Heart left ventricle (tissue), 16 donors: ENCODE results near the gene SEMA4D. TPM values are rescaled to one million over a fixed set of nuclear protein-coding genes. Genes with fewer than 3 reads are reported as not detected.

Experiments
- ATAC-seq, 4 donors: fragments of 200-7000 bp; cut with Tn5 transposase; one replicate each; pipeline ENCODE4 v1.9.1; 2020 to 2022; ENCODE audit warnings: moderate library complexity in 4 of 4, mild to moderate bottlenecking in 3 of 4, moderate number of reproducible peaks in 1 of 4
- DNase-seq, 5 donors: peaks; one replicate each; pipeline ENCODE4 v3.0.0-alpha.2; 2020
- H3K27ac ChIP-seq, 12 donors: fragments of 200-600 bp; sonication (generic) in 4 of 12; one replicate each; pipeline versions ENCODE4 v1.5.0 to v1.8.0; 2016 to 2022; ENCODE audit warnings: mild to moderate bottlenecking in 2 of 12
- H3K27me3 ChIP-seq, 9 donors: fragments of 200-600 bp; sonication (generic) in 2 of 9; one replicate each; pipeline versions ENCODE4 v1.5.1 to v1.8.0; 2016 to 2022; ENCODE audit warnings: mild to moderate bottlenecking in 3 of 9
- H3K36me3 ChIP-seq, 9 donors: fragments of 200-600 bp; sonication (generic) in 2 of 9; one replicate each; pipeline versions ENCODE4 v1.5.0 to v1.8.0; 2018 to 2022; ENCODE audit warnings: mild to moderate bottlenecking in 2 of 9
- H3K4me1 ChIP-seq, 12 donors: fragments of 200-600 bp; sonication (generic) in 4 of 12; one replicate each; pipeline versions ENCODE4 v1.5.0 to v1.8.0; 2016 to 2022; ENCODE audit warnings: mild to moderate bottlenecking in 3 of 12
- H3K4me3 ChIP-seq, 12 donors: fragments of 200-600 bp; sonication (generic) in 4 of 12; one replicate each; pipeline versions ENCODE4 v1.5.0 to v1.8.0; 2017 to 2022; ENCODE audit warnings: mild to moderate bottlenecking in 9 of 12, moderate library complexity in 4 of 12
- H3K9me3 ChIP-seq, 12 donors: fragments of 200-600 bp; sonication (generic) in 4 of 12; one replicate each; pipeline versions ENCODE4 v1.5.0 to v1.8.0; 2016 to 2022; ENCODE audit warnings: mild to moderate bottlenecking in 1 of 12
- POLR2A ChIP-seq, 2 donors: fragments of 450-650 bp; IDR thresholded peaks; one replicate each; pipeline ENCODE4 v1.6.1; 2017; ENCODE audit warnings: antibody characterized with exemption in 2 of 2, mild to moderate bottlenecking in 2 of 2, moderate library complexity in 2 of 2
- WGBS, 4 donors: extraction: QIAGEN DNeasy Blood & Tissue Kit in 2 of 4; methylation state at CpG; one replicate each; pipeline versions ENCODE4 v1.1.5 to v1.1.7; 2013 to 2018; 5-methylcytosine and 5-hydroxymethylcytosine counted together
- intact Hi-C, 10 donors: fragments of 100-400 bp; cut with DNase I; formaldehyde crosslinking; loops; one replicate each; pipeline versions ENCODE4 v1.11.1 to v1.14.2; 2022
- long read RNA-seq, 3 donors: library from polyadenylated mRNA; unstranded; transcript quantifications; one replicate each; pipeline ENCODE4 v2.0.0, GENCODE V29; 2020 to 2021
- polyA plus RNA-seq, 2 donors: library from polyadenylated mRNA; stranded (reverse); fragments of 200-250 nt; gene quantifications; one replicate each; pipeline ENCODE4 v1.2.3, GENCODE V29; 2013
- total RNA-seq, 9 donors: library from RNA; depleted of rRNA in 2 of 9; stranded (reverse); fragments of >200 nt in 2 of 9; fragmentation: NEBNext Ultra II Directional in 3 of 9; extraction: Animal tissue kit (Norgen Biotek cat#: 25700) in 3 of 9; gene quantifications; one replicate each; pipeline versions ENCODE4 v1.1.0 to v1.2.4, GENCODE V29; 2016 to 2023
- TF ChIP-seq, protein P1 (sequence below), 12 donors: fragments of 200-600 bp; sonication (generic) in 4 of 12; IDR thresholded peaks; one replicate each; pipeline versions ENCODE4 v1.5.0 to v1.8.0; 2018 to 2022; ENCODE audit warnings: antibody characterized with exemption in 12 of 12, mild to moderate bottlenecking in 5 of 12
- donor health status: ischemic (EF 13 %, LVEDD 7.1; RV severe dilation, severe dysfunction).
- donor health status: healthy with polysubstance abuse.
- donor health status: DM: no; HTN: yes; CAD: no.
- donor health status: DM: no; HTN: no; CAD: no.
- donor health status: ischemic (EF 25% LVEDD 6.9; RV normal size, moderate dysfunction).
- donor health status: ischemic (EF 25% LVEDD 5.7; RV mildly dilated, moderate dysfunction).
- donor health status: healthy.
- donor health status: DM: yes; HTN: yes; CAD: no.
- donor health status: ischemic (EF 35%, LVEDD 5.7; RV mildly dilated, moderate dysfunction).
- donor health status: nonischemic (EF 11% LVEDD 7.7; RV severe dilation, severe dysfunction).
- donor health status: DM: yes; HTN: yes; CAD: no.
- donor health status: PGD.
- donor health status: ischemic (EF 29% LVEDD 5.4; RV normal size, mild dysfunction).
- donor health status: nonischemic (EF 23%, LVEDD 6.1; RV moderate dilation, normal function).

Gene SEMA4D, protein sequence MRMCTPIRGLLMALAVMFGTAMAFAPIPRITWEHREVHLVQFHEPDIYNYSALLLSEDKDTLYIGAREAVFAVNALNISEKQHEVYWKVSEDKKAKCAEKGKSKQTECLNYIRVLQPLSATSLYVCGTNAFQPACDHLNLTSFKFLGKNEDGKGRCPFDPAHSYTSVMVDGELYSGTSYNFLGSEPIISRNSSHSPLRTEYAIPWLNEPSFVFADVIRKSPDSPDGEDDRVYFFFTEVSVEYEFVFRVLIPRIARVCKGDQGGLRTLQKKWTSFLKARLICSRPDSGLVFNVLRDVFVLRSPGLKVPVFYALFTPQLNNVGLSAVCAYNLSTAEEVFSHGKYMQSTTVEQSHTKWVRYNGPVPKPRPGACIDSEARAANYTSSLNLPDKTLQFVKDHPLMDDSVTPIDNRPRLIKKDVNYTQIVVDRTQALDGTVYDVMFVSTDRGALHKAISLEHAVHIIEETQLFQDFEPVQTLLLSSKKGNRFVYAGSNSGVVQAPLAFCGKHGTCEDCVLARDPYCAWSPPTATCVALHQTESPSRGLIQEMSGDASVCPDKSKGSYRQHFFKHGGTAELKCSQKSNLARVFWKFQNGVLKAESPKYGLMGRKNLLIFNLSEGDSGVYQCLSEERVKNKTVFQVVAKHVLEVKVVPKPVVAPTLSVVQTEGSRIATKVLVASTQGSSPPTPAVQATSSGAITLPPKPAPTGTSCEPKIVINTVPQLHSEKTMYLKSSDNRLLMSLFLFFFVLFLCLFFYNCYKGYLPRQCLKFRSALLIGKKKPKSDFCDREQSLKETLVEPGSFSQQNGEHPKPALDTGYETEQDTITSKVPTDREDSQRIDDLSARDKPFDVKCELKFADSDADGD
- 10 to 100 TPM; 12.8 to 59.8 (median 20.3) TPM for total RNA-seq
- polyA plus RNA-seq = 1 to 10 TPM; 4.0 to 8.1 TPM
- long read RNA-seq, donor 1, partial matches to known transcripts = 18 of 35 reads
- long read RNA-seq, donor 1, other reads (novel, unspliced or antisense) = 12 of 35 reads
- long read RNA-seq, donor 2, partial matches to known transcripts = 78 of 86 reads
- long read RNA-seq, donor 2, other reads (novel, unspliced or antisense) = 7 of 86 reads
- long read RNA-seq, donor 3, partial matches to known transcripts = 13 of 29 reads
- long read RNA-seq, donor 3, other reads (novel, unspliced or antisense) = 11 of 29 reads

DNA sequence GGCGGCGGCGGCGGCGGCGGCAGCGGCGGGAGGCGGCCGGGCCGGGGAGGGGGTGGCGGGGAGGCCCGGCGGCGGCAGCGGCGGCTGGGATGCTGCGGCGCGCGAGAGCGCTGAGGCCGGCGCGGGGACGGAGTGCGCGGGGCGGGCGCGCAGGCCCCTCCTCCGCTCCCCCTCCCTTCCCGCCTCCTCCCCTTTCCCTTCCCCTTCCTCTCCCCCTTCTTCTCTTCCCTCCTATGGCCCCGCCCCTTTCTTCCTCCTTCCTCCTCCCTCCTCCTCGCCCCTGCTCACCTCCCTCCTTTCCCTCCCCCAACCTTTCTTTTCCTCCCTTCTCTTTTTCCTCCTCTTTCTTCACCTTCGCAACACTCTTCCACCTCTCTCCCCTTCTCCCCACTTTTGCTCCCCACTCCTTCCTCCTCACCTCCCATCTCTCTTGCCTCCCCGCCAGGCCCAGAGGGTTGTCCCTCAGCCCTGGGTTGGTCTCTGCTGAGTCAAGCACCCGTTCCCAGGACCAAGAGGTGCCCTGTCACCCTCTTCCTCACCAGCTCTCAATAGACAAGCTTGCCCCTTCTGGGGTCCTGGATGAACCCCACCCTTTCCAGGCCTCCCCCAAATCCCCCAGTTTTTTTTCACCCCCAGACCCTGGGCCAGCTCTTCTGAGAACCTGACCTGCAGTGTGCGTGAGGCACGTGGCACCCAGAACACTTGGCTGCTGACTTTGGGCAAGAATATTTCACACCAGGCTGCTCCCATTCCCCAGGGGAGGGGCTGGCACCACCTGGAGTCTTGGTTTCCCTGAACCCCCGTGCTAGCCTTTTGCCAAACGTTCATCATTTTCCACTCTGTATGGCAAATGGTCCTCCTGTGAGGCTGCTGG lies at the start of gene SEMA4D:
Gene SEMA4D (minus strand): TSS at position 136 of the 874 bp plus-strand sequence. CDS start 92,657 bp downstream, outside the sequence.
- H3K36me3 ChIP-seq = no peaks in the 10 kb centered on the region
- peak within 1 kb of the TSS in 6 of 12 donors; percentile 6 to 84 (median 48) for H3K27ac ChIP-seq
- peak in 4 of 5 donors; percentile 75 to 84 (median 79) for DNase-seq
- H3K27me3 ChIP-seq = no peaks in the 10 kb centered on the region
- H3K9me3 ChIP-seq = no peaks in the 10 kb centered on the region
- peaks cover 0 to 72% (median 9%) of the 10 kb centered on the region in 12 donors for H3K4me1 ChIP-seq
- peak; percentile 44 to 83 (median 80) for ATAC-seq
- peak within 1 kb of the TSS; percentile 51 to 82 (median 72) for H3K4me3 ChIP-seq
- WGBS, 4 donors = 11 to 16% (median 12%) methylated on average over 27 to 42 of the region's 42 CpGs
- TF ChIP-seq, protein P1, sequence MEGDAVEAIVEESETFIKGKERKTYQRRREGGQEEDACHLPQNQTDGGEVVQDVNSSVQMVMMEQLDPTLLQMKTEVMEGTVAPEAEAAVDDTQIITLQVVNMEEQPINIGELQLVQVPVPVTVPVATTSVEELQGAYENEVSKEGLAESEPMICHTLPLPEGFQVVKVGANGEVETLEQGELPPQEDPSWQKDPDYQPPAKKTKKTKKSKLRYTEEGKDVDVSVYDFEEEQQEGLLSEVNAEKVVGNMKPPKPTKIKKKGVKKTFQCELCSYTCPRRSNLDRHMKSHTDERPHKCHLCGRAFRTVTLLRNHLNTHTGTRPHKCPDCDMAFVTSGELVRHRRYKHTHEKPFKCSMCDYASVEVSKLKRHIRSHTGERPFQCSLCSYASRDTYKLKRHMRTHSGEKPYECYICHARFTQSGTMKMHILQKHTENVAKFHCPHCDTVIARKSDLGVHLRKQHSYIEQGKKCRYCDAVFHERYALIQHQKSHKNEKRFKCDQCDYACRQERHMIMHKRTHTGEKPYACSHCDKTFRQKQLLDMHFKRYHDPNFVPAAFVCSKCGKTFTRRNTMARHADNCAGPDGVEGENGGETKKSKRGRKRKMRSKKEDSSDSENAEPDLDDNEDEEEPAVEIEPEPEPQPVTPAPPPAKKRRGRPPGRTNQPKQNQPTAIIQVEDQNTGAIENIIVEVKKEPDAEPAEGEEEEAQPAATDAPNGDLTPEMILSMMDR (IDR thresholded peaks at IDR 0.05) = no peak
- TF ChIP-seq POLR2A (IDR thresholded peaks at IDR 0.05) = no peak
- intact Hi-C loops = loop anchor here in 1 of 10 donors (5.0 kb wide), 1 partner anchor 176 kb away; no protein-coding TSS in a partner anchor

DNA sequence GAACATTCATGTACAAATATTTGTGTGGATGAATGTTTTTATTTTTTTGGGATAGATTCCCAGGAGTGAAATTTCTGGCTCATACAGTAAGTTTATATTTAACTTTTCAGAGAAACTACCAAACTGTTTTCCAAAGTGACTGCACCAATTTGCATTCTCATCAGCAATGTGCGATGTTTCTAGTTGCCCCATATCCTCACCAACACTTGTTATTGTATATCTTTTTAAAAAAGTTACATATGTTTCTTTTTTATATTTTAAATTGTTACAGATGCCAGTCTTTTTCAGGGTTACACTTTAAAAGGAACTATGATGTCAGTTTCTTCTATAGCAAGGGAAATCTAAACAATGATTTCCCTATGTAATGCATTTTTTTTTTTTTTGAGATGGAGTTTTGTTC lies 49.1 kb upstream of the SEMA4D start:
- TF ChIP-seq, protein P1 (IDR thresholded peaks at IDR 0.05) = no peak
- TF ChIP-seq POLR2A (IDR thresholded peaks at IDR 0.05) = no peak
- intact Hi-C loops = loop anchor here in 7 of 10 donors (5.0 to 10.0 kb wide), 6 partner anchors 132 to 225 kb away; no protein-coding TSS in a partner anchor
- Histone ChIP-seq H3K9me3 (peaks cover 0 to 21% (median 7%) of the 10 kb centered on the region in 12 donors), H3K4me3 (no peak overlapping the region), H3K27me3 (no peaks in the 10 kb centered on the region), H3K27ac (no peak overlapping the region), H3K4me1 (peaks cover 0 to 13% (median 0%) of the 10 kb centered on the region in 12 donors), H3K36me3 (no peaks in the 10 kb centered on the region)
- WGBS, 4 donors = 92 to 99% (median 97%) methylated on average over 1 of the region's 1 CpG
- ATAC-seq = no peak
- DNase-seq = no peak

DNA sequence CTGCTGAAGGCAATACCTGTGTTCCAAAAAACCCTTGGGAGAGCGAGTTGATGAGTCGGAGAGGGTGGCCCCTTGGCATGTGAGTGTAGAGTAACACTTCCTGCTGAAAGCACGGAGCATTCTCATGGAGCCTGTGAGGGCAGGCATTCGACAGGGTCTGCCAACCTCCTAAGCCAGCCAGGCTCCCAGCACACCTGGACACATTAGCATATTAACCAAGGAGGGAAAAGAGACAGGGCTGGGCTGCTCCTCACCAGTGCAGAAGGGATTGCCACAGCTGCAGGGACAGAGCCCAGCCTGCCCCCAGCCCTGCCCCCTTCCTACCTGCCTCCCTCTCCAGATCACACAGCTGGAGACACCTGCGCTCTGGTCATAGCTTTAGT lies 46.4 kb upstream of the SEMA4D start:
- no peaks in the 10 kb centered on the region for H3K36me3 ChIP-seq
- H3K9me3 ChIP-seq = peaks cover 0 to 21% (median 7%) of the 10 kb centered on the region in 12 donors
- DNase-seq (no peak), ATAC-seq (no peak)
- no peak overlapping the region for H3K27ac ChIP-seq
- intact Hi-C loops = loop anchor here in 5 of 10 donors (10.0 kb wide), 4 partner anchors 129 to 189 kb away; no protein-coding TSS in a partner anchor
- H3K27me3 ChIP-seq = no peaks in the 10 kb centered on the region
- TF ChIP-seq, protein P1 (IDR thresholded peaks at IDR 0.05) = no peak
- no peak for TF ChIP-seq POLR2A (IDR thresholded peaks at IDR 0.05)
- 73 to 81% (median 76%) methylated on average over 5 of the region's 5 CpGs for WGBS, 4 donors
- H3K4me3 ChIP-seq = no peak overlapping the region
- peaks cover 0 to 14% (median 0%) of the 10 kb centered on the region in 12 donors for H3K4me1 ChIP-seq
